ENCODE measurements around the gene COL23A1. TPM values are rescaled to one million over a fixed set of nuclear protein-coding genes. Genes with fewer than 3 reads are reported as not detected.

Gene COL23A1
- total RNA-seq, 2 donors from 2014 or later = 1.5 to 2.5 TPM

DNA sequence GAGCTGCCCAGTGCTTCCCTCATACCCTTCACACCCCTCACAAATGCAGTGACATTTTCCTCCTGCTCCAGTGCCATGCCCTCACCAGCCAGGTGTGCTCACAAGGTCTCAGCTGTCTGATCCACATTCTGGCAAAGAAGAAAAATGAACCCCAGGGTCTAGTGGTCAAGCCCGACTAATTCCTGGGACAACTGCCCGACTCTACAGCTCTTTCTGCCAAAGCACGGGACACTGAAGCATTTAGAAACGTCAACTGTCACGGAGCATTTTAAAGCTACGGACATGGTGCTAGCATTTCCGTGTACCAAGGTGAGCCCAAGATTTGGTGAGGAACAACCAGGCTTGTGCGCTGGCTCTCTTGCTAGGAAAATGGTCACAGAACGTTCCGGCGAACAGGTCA is 300.8 kb downstream of the COL23A1 start:
- no peaks in the 10 kb centered on the region for H3K36me3 ChIP-seq
- no peaks in the 10 kb centered on the region for H3K27me3 ChIP-seq (replicated peaks; ENCODE audit: insufficient read depth)
- DNase-seq (ENCODE audit: low spot score) (no peak), ATAC-seq (ENCODE audit: insufficient number of reproducible peaks, low FRiP score, low read depth) (no peak)
- no peaks in the 10 kb centered on the region for H3K9me3 ChIP-seq
- no peak for TF ChIP-seq CTCF (IDR thresholded peaks at IDR 0.05)
- H3K27ac ChIP-seq = no peak overlapping the region
- peaks cover 0 to 6% of the 10 kb centered on the region in 2 donors for H3K4me1 ChIP-seq (ENCODE audit: control insufficient read depth in 1 of 2, low read depth in 2 of 2)
- H3K4me3 ChIP-seq = no peak overlapping the region

DNA sequence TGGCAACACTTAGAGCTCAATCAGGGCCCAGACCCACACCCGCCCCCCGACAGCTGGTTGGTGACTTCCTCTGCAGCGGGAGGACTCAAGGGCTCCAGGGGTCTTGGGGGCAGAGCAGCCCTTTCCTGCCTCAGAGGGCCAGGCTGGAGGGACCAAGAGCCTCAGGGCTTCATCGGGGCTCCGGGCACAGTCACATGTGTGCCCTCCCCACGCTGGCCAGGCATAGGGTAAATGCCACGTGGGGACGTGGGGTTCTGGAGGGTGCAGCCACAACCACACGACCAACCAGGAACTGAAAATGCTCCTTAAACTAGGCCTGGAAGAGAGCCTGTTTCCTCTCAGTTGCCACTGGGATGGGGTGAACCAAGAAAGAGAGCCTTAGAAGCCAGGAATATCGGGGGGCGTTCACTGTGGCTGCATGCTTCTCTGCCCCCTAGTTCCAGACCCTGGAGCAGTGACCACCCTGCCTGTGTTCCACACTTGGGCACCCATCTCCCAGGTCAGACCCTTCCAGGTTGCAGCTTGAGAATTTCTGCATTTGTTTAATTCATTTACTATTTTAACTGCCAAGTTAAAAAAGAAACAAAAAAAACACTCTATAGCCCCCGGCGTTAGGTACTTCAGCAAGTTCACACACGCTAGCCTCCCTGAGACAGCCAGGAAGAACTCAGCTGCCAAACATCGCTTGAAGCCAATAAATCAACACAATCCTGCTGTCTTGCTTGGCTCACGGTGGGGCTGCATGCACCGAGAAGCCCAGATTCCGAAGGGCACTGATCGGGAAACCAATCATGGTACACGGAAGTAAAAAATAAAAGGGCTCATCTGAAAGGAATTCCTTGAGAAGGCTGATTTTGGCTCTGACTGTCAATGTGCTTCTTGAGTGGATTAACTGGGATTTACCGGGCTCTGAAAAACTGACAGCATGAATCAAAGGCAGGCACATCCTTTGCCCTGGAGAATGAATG is 301.5 kb downstream of the COL23A1 start:
- peaks cover 4% of the 10 kb centered on the region for H3K9me3 ChIP-seq
- ATAC-seq (ENCODE audit: insufficient number of reproducible peaks, low FRiP score, low read depth) = no peak
- H3K4me1 ChIP-seq (ENCODE audit: control insufficient read depth in 1 of 2, low read depth in 2 of 2) = peaks cover 0 to 6% of the 10 kb centered on the region in 2 donors
- H3K4me3 ChIP-seq = no peak overlapping the region
- no peak for TF ChIP-seq CTCF (IDR thresholded peaks at IDR 0.05)
- no peak overlapping the region for H3K27ac ChIP-seq
- DNase-seq (ENCODE audit: low spot score) = no peak
- H3K27me3 ChIP-seq (replicated peaks; ENCODE audit: insufficient read depth) = no peaks in the 10 kb centered on the region
- H3K36me3 ChIP-seq = no peaks in the 10 kb centered on the region

DNA sequence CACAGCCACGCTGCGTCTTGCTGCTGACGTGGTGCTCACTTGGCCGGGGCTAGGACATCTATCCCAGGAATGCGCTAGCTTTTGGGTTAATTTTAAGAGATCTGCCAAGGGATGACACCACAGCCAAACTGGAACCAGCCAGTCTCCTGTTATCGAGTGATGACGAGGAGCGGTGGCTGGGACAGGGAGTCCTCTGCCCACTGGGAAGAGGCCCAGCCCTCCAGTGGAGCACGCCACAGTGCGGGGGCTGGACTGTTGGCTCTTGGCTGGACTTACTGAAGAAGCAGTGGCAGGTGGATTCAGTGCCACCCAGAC is 302.4 kb downstream of the COL23A1 start:
- ATAC-seq (ENCODE audit: insufficient number of reproducible peaks, low FRiP score, low read depth) (no peak), DNase-seq (ENCODE audit: low spot score) (no peak)
- no peak for TF ChIP-seq CTCF (IDR thresholded peaks at IDR 0.05)
- no peak overlapping the region for H3K27ac ChIP-seq
- no peaks in the 10 kb centered on the region for H3K27me3 ChIP-seq (replicated peaks; ENCODE audit: insufficient read depth)
- H3K4me3 ChIP-seq = no peak overlapping the region
- H3K4me1 ChIP-seq (ENCODE audit: control insufficient read depth in 1 of 2, low read depth in 2 of 2) = peaks cover 0 to 6% of the 10 kb centered on the region in 2 donors
- H3K36me3 ChIP-seq = no peaks in the 10 kb centered on the region
- H3K9me3 ChIP-seq = peaks cover 4% of the 10 kb centered on the region

DNA sequence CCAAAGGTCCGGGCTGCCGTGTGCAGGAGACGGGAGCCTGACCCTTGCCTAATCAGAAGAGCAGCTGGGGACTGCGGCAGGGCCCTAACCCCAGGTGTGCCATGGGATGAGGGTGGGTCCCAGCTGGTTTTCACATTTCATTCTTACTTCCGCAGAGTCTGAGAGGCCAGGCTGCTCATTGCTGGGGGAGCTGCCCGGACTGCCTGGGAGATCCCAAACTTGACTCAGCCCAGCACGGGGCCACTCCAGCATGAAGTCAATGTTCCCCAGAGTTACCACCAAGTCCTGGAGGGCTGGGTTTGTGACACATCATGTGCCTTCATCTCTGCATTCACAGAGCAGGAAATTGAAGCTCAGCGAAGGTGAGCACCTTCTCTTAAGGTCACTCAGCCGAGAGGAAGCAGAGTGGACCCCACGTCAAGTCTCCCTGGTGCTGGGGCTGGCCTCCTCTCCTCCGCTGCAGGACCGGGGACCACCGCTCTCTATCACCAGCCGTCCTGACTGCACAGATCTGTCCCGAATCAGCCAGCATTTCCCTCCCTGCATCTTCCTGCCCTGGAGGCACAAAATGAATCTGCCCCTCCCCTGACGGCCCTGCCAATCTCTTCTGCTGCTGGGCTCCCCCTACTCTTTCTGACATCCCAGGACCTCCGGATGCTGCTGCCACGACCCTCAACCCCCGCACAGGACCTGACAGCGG is 303.0 kb downstream of the COL23A1 start:
- no peak for ATAC-seq (ENCODE audit: insufficient number of reproducible peaks, low FRiP score, low read depth)
- no peak for DNase-seq (ENCODE audit: low spot score)
- Histone ChIP-seq H3K27ac (no peak overlapping the region), H3K36me3 (no peaks in the 10 kb centered on the region), H3K4me1 (ENCODE audit: control insufficient read depth in 1 of 2, low read depth in 2 of 2) (peaks cover 0 to 6% of the 10 kb centered on the region in 2 donors), H3K27me3 (replicated peaks; ENCODE audit: insufficient read depth) (no peaks in the 10 kb centered on the region), H3K9me3 (peaks cover 4% of the 10 kb centered on the region), H3K4me3 (no peak overlapping the region)
- no peak for TF ChIP-seq CTCF (IDR thresholded peaks at IDR 0.05)

Measured in thoracic aorta (tissue), 2 donors.